ENCODE data around the gene CPS1. TPM values are rescaled to one million over a fixed set of nuclear protein-coding genes. Genes with fewer than 3 reads are reported as not detected.

CPS1 gene
- total and polyA plus RNA-seq, 11 donors: 0.61 to 5.3 (median 1.8) TPM

DNA sequence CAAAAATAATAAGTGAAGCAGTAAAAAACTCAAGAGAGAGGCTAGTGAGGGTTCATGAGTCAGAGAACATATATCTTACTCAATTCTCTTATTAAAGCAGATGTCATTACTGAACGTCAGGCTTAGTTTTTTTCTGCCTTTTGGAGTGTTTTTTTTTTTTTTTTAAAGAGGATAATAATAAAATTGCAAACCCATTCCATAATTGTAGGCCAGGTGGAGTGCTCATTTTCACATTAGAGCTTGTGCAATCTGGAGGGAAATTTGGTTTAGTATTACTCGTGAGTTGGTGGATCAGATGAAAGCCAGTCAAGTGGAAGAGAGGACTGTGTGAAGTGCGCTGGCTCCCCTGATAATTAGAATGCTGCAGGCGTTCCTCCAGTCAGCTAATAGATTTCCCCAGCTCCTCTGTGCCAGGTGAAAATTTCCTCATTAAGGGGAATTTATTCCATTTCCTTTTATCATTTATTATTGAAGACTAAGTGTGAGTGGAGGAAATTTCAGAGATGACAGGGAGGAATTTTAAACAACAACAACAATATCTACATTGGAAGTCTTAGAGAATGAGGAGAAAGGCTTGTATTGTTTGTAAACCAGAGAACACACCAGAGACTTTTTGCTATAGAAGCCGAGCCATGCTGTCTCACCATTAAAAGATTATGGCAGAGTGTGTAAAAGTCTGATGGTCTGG lies 74.6 kb downstream of the CPS1 start:
- Histone ChIP-seq H3K4me3 (no peak overlapping the region), H3K4me1 (no peaks in the 10 kb centered on the region), H3K27me3 (no peaks in the 10 kb centered on the region), H3K36me3 (no peaks in the 10 kb centered on the region), H3K27ac (no peak overlapping the region), H3K9me3 (no peaks in the 10 kb centered on the region)
- DNase-seq (no peak), ATAC-seq (no peak)
- intact Hi-C loops (cut with DNase I): no loop called here
- 55 to 59% (median 58%) methylated on average over 5 of the region's 5 CpGs for WGBS, 4 donors
- TF ChIP-seq, protein P1, sequence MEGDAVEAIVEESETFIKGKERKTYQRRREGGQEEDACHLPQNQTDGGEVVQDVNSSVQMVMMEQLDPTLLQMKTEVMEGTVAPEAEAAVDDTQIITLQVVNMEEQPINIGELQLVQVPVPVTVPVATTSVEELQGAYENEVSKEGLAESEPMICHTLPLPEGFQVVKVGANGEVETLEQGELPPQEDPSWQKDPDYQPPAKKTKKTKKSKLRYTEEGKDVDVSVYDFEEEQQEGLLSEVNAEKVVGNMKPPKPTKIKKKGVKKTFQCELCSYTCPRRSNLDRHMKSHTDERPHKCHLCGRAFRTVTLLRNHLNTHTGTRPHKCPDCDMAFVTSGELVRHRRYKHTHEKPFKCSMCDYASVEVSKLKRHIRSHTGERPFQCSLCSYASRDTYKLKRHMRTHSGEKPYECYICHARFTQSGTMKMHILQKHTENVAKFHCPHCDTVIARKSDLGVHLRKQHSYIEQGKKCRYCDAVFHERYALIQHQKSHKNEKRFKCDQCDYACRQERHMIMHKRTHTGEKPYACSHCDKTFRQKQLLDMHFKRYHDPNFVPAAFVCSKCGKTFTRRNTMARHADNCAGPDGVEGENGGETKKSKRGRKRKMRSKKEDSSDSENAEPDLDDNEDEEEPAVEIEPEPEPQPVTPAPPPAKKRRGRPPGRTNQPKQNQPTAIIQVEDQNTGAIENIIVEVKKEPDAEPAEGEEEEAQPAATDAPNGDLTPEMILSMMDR (IDR thresholded peaks at IDR 0.05): no peak
- no peak for TF ChIP-seq POLR2A (IDR thresholded peaks at IDR 0.05)

DNA sequence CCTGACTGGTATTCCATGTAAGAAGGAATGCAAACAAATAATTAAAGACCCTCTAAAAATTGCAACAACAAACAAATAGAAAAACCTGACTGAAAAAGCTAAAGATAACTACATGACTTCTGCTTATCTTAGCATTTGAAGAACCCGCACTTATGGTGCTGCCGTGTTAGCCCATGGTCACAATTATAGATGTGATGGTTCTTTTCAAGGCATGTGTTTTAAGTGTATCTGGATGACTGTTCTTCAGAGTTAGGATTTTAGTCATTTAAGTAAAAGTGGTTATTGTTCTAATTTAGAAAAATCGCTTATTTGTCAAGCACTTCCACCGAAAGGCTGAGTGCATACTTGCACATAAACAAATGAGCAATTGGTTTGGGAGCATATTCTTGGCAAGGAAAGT lies 77.3 kb downstream of the CPS1 start:
- Histone ChIP-seq H3K27ac (no peak overlapping the region), H3K9me3 (no peaks in the 10 kb centered on the region), H3K4me3 (no peak overlapping the region), H3K27me3 (no peaks in the 10 kb centered on the region), H3K36me3 (no peaks in the 10 kb centered on the region), H3K4me1 (no peaks in the 10 kb centered on the region)
- DNase-seq (no peak), ATAC-seq (no peak)
- TF ChIP-seq, protein P1 (IDR thresholded peaks at IDR 0.05): no peak
- TF ChIP-seq POLR2A (IDR thresholded peaks at IDR 0.05): no peak
- WGBS, 4 donors: 70 to 82% (median 75%) methylated on average over 4 of the region's 4 CpGs
- intact Hi-C loops (cut with DNase I): no loop called here

DNA sequence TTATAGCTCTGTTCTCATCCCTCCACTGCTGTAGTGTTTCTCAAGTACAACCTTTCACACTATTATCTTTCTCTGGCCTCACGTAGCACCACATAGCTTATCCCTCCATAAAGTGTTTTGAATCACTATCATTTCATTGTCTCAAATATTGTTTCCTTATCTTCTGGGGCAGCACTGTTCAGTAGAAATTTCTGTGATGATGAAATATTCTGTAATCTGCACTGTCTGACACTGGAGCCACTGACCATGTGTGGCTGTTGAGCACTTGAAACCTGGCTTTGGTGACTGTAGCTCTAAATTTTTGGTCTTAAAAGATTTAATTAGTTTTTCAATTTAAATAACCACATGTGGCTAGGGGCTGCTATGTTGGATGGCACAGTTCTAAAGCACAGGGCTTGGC lies 78.9 kb downstream of the CPS1 start:
- 38 to 56% (median 48%) methylated on average over 1 of the region's 1 CpG for WGBS, 4 donors
- H3K9me3 ChIP-seq: no peaks in the 10 kb centered on the region
- H3K36me3 ChIP-seq: no peaks in the 10 kb centered on the region
- no peaks in the 10 kb centered on the region for H3K27me3 ChIP-seq
- ATAC-seq (no peak), DNase-seq (no peak)
- intact Hi-C loops (cut with DNase I): no loop called here
- TF ChIP-seq POLR2A (IDR thresholded peaks at IDR 0.05): no peak
- TF ChIP-seq, protein P1 (IDR thresholded peaks at IDR 0.05): no peak
- H3K27ac ChIP-seq: no peak overlapping the region
- H3K4me3 ChIP-seq: no peak overlapping the region
- no peaks in the 10 kb centered on the region for H3K4me1 ChIP-seq

DNA sequence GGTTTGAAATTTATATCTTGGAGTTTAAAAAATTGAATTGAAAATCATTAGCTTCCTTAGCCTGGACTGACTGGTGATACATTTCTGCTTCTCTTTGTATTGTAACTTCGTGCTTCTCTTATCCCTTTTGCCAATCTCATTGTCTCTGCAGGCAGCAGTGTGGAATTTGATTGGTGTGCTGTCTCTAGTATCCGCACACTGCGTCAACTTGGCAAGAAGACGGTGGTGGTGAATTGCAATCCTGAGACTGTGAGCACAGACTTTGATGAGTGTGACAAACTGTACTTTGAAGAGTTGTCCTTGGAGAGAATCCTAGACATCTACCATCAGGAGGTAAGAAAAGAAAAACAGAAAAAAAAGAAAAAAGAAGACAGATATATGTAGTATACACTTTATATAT lies 85.9 kb downstream of the CPS1 start:
- DNase-seq (no peak), ATAC-seq (no peak)
- 60 to 66% (median 66%) methylated on average over 4 of the region's 4 CpGs for WGBS, 4 donors
- H3K27me3 ChIP-seq: no peaks in the 10 kb centered on the region
- no peaks in the 10 kb centered on the region for H3K4me1 ChIP-seq
- H3K27ac ChIP-seq: no peak overlapping the region
- intact Hi-C loops (cut with DNase I): no loop called here
- no peaks in the 10 kb centered on the region for H3K36me3 ChIP-seq
- H3K9me3 ChIP-seq: peaks cover 0 to 5% (median 0%) of the 10 kb centered on the region in 12 donors
- TF ChIP-seq, protein P1 (IDR thresholded peaks at IDR 0.05): no peak
- no peak for TF ChIP-seq POLR2A (IDR thresholded peaks at IDR 0.05)
- no peak overlapping the region for H3K4me3 ChIP-seq
